Measurements from ENCODE around the gene ADAMTSL1.

DNA sequence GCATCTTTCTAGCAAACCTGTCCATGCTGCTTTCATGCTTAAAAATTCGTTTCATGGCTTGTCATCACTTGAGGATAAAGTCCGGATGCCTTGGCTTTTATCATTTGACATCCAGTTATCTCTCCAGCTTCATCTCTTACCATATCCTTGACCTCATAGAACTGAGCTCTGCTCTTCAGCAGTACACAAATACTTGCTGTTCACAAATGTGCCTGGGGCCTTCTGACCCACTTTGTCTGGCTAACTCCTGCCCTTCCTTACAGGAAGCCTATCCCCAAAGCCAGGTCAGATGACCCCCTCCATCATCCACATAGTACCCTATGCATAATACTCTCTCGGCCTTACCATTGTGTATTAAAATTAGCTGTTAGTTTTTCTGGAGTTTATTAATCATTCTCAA, 310.0 kb downstream of the ADAMTSL1 start:
- TF ChIP-seq MYC (IDR thresholded peaks at IDR 0.05; ENCODE audit: borderline replicate concordance, low read length), result no peak
- TF ChIP-seq BHLHE40 (IDR thresholded peaks at IDR 0.05; ENCODE audit: low read depth, low read length), result no peak
- no peak for TF ChIP-seq CTCF (IDR thresholded peaks at IDR 0.05)
- TF ChIP-seq USF2 (IDR thresholded peaks at IDR 0.05), result no peak
- TF ChIP-seq NPAS2 (CRISPR knock-in tag; IDR thresholded peaks at IDR 0.05; ENCODE audit: borderline replicate concordance), result no peak
- no peak for TF ChIP-seq JUNB (IDR thresholded peaks at IDR 0.05)
- no peak for TF ChIP-seq SMC3 (IDR thresholded peaks at IDR 0.05)
- no peak for TF ChIP-seq FOSL2 (IDR thresholded peaks at IDR 0.05)
- no peak for TF ChIP-seq FOSL2 (CRISPR knock-in tag; IDR thresholded peaks at IDR 0.05)
- TF ChIP-seq CHD4 (IDR thresholded peaks at IDR 0.05; ENCODE audit: borderline replicate concordance), result no peak
- no peak for TF ChIP-seq MAZ (IDR thresholded peaks at IDR 0.05; ENCODE audit: borderline replicate concordance, low read depth, low read length)
- TF ChIP-seq RAD21 (conservative IDR thresholded peaks at IDR 0.05 in 1 of 2, IDR thresholded peaks at IDR 0.05 in 1 of 2), result no peak
- TF ChIP-seq RFX5 (IDR thresholded peaks at IDR 0.05), result no peak
